ENCODE measurements around the gene FBRSL1.

- TF ChIP-seq CTCF (IDR thresholded peaks at IDR 0.05) (no peak), POLR2A (IDR thresholded peaks at IDR 0.05; ENCODE audit: low read depth) (no peak)
These were observed 38.6 kb upstream of the FBRSL1 start for GRCh38 chr12:132451172-132451835.

All from esophagus muscularis mucosa (tissue), 3 donors.